Measurements from ENCODE around the gene TMEM108.

DNA sequence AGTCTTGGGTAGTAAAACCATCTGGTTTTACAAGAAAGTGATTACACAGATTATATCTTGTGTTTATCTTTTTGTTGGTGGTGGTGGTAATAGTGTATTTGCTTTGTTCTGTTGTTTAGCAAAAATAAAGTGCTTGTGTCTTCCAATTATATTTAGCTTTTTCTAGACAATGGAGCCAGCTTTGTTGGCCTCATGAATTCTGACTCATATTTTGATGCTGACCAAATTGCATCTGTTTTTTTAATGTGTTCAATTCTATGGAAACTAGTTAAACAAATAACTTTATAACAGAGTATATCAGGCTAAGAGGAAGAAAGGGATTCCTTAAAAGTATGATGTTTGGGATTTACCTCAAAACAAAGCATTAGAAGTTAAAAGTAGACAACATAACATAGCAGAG lies 292.3 kb downstream of the TMEM108 start:
- no peak for TF ChIP-seq TAF1 (IDR thresholded peaks at IDR 0.05; ENCODE audit: borderline replicate concordance, insufficient read depth, low read length)
- TF ChIP-seq POLR2AphosphoS5 (IDR thresholded peaks at IDR 0.05; ENCODE audit: low read depth, low read length): no peak
- TF ChIP-seq, protein P1, sequence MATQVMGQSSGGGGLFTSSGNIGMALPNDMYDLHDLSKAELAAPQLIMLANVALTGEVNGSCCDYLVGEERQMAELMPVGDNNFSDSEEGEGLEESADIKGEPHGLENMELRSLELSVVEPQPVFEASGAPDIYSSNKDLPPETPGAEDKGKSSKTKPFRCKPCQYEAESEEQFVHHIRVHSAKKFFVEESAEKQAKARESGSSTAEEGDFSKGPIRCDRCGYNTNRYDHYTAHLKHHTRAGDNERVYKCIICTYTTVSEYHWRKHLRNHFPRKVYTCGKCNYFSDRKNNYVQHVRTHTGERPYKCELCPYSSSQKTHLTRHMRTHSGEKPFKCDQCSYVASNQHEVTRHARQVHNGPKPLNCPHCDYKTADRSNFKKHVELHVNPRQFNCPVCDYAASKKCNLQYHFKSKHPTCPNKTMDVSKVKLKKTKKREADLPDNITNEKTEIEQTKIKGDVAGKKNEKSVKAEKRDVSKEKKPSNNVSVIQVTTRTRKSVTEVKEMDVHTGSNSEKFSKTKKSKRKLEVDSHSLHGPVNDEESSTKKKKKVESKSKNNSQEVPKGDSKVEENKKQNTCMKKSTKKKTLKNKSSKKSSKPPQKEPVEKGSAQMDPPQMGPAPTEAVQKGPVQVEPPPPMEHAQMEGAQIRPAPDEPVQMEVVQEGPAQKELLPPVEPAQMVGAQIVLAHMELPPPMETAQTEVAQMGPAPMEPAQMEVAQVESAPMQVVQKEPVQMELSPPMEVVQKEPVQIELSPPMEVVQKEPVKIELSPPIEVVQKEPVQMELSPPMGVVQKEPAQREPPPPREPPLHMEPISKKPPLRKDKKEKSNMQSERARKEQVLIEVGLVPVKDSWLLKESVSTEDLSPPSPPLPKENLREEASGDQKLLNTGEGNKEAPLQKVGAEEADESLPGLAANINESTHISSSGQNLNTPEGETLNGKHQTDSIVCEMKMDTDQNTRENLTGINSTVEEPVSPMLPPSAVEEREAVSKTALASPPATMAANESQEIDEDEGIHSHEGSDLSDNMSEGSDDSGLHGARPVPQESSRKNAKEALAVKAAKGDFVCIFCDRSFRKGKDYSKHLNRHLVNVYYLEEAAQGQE (IDR thresholded peaks at IDR 0.05; ENCODE audit: insufficient read depth in 1 of 2, low read depth in 2 of 2, low read length in 2 of 2): no peak
- TF ChIP-seq SIN3A (IDR thresholded peaks at IDR 0.05; ENCODE audit: borderline replicate concordance, insufficient read depth, low read length): no peak
